Gastrocnemius medialis (tissue), 4 donors: ENCODE measurements around the gene HCFC2.

Experiments used
- CTCF ChIP-seq, 5 experiments: fragments of 450-650 bp in 3 of 5; fragments of 200-600 bp in 2 of 5; sonication (generic) in 2 of 5; IDR thresholded peaks in 4 of 5; conservative IDR thresholded peaks in 1 of 5; 1 replicate in 4 of 5; 2 replicates in 1 of 5; pipeline ENCODE4 v1.5.1; 2016 to 2019; ENCODE audit warnings: antibody characterized with exemption in 5 of 5, mild to moderate bottlenecking in 3 of 5, moderate library complexity in 3 of 5
- POLR2A ChIP-seq, 2 donors: fragments of 450-650 bp; IDR thresholded peaks; one replicate each; pipeline ENCODE4 v1.6.1; 2017; ENCODE audit warnings: antibody characterized with exemption in 2 of 2, mild to moderate bottlenecking in 2 of 2, moderate library complexity in 2 of 2

- no peak for TF ChIP-seq CTCF (IDR thresholded peaks at IDR 0.05 in 4 of 5, conservative IDR thresholded peaks at IDR 0.05 in 1 of 5)
- no peak for TF ChIP-seq POLR2A (IDR thresholded peaks at IDR 0.05)
Measured at GRCh38 chr12:104024348-104024747, 40.0 kb upstream of the HCFC2 start.
